Heart left ventricle (tissue), 16 donors: ENCODE data around the gene GPC6. TPM values are rescaled to one million over a fixed set of nuclear protein-coding genes. Genes with fewer than 3 reads are reported as not detected.

Source experiments
- ATAC-seq, 4 donors: fragments of 200-7000 bp; cut with Tn5 transposase; one replicate each; pipeline ENCODE4 v1.9.1; 2020 to 2022; ENCODE audit warnings: moderate library complexity in 4 of 4, mild to moderate bottlenecking in 3 of 4, moderate number of reproducible peaks in 1 of 4
- DNase-seq, 5 donors: peaks; one replicate each; pipeline ENCODE4 v3.0.0-alpha.2; 2020
- H3K27ac ChIP-seq, 12 donors: fragments of 200-600 bp; sonication (generic) in 4 of 12; one replicate each; pipeline versions ENCODE4 v1.5.0 to v1.8.0; 2016 to 2022; ENCODE audit warnings: mild to moderate bottlenecking in 2 of 12
- H3K27me3 ChIP-seq, 9 donors: fragments of 200-600 bp; sonication (generic) in 2 of 9; one replicate each; pipeline versions ENCODE4 v1.5.1 to v1.8.0; 2016 to 2022; ENCODE audit warnings: mild to moderate bottlenecking in 3 of 9
- H3K36me3 ChIP-seq, 9 donors: fragments of 200-600 bp; sonication (generic) in 2 of 9; one replicate each; pipeline versions ENCODE4 v1.5.0 to v1.8.0; 2018 to 2022; ENCODE audit warnings: mild to moderate bottlenecking in 2 of 9
- H3K4me1 ChIP-seq, 12 donors: fragments of 200-600 bp; sonication (generic) in 4 of 12; one replicate each; pipeline versions ENCODE4 v1.5.0 to v1.8.0; 2016 to 2022; ENCODE audit warnings: mild to moderate bottlenecking in 3 of 12
- H3K4me3 ChIP-seq, 12 donors: fragments of 200-600 bp; sonication (generic) in 4 of 12; one replicate each; pipeline versions ENCODE4 v1.5.0 to v1.8.0; 2017 to 2022; ENCODE audit warnings: mild to moderate bottlenecking in 9 of 12, moderate library complexity in 4 of 12
- H3K9me3 ChIP-seq, 12 donors: fragments of 200-600 bp; sonication (generic) in 4 of 12; one replicate each; pipeline versions ENCODE4 v1.5.0 to v1.8.0; 2016 to 2022; ENCODE audit warnings: mild to moderate bottlenecking in 1 of 12
- POLR2A ChIP-seq, 2 donors: fragments of 450-650 bp; IDR thresholded peaks; one replicate each; pipeline ENCODE4 v1.6.1; 2017; ENCODE audit warnings: antibody characterized with exemption in 2 of 2, mild to moderate bottlenecking in 2 of 2, moderate library complexity in 2 of 2
- WGBS, 4 donors: extraction: QIAGEN DNeasy Blood & Tissue Kit in 2 of 4; methylation state at CpG; one replicate each; pipeline versions ENCODE4 v1.1.5 to v1.1.7; 2013 to 2018; 5-methylcytosine and 5-hydroxymethylcytosine counted together
- intact Hi-C, 10 donors: fragments of 100-400 bp; cut with DNase I; formaldehyde crosslinking; loops; one replicate each; pipeline versions ENCODE4 v1.11.1 to v1.14.2; 2022
- polyA plus RNA-seq, 2 donors: library from polyadenylated mRNA; stranded (reverse); fragments of 200-250 nt; gene quantifications; one replicate each; pipeline ENCODE4 v1.2.3, GENCODE V29; 2013
- total RNA-seq, 9 donors: library from RNA; depleted of rRNA in 2 of 9; stranded (reverse); fragments of >200 nt in 2 of 9; fragmentation: NEBNext Ultra II Directional in 3 of 9; extraction: Animal tissue kit (Norgen Biotek cat#: 25700) in 3 of 9; gene quantifications; one replicate each; pipeline versions ENCODE4 v1.1.0 to v1.2.4, GENCODE V29; 2016 to 2023
- TF ChIP-seq, protein P1 (sequence below), 12 donors: fragments of 200-600 bp; sonication (generic) in 4 of 12; IDR thresholded peaks; one replicate each; pipeline versions ENCODE4 v1.5.0 to v1.8.0; 2018 to 2022; ENCODE audit warnings: antibody characterized with exemption in 12 of 12, mild to moderate bottlenecking in 5 of 12
- donor health status: ischemic (EF 13 %, LVEDD 7.1; RV severe dilation, severe dysfunction).
- donor health status: healthy with polysubstance abuse.
- donor health status: DM: no; HTN: yes; CAD: no.
- donor health status: DM: no; HTN: no; CAD: no.
- donor health status: ischemic (EF 25% LVEDD 6.9; RV normal size, moderate dysfunction).
- donor health status: ischemic (EF 25% LVEDD 5.7; RV mildly dilated, moderate dysfunction).
- donor health status: healthy.
- donor health status: DM: yes; HTN: yes; CAD: no.
- donor health status: ischemic (EF 35%, LVEDD 5.7; RV mildly dilated, moderate dysfunction).
- donor health status: nonischemic (EF 11% LVEDD 7.7; RV severe dilation, severe dysfunction).
- donor health status: DM: yes; HTN: yes; CAD: no.
- donor health status: PGD.
- donor health status: ischemic (EF 29% LVEDD 5.4; RV normal size, mild dysfunction).
- donor health status: nonischemic (EF 23%, LVEDD 6.1; RV moderate dilation, normal function).

GPC6 gene
- total and polyA plus RNA-seq, 11 donors = 0.08 to 6.2 (median 2.0) TPM

GRCh38 chr13:93649496-93649895 lies 422.9 kb downstream of the GPC6 start:
- no peak for TF ChIP-seq POLR2A (IDR thresholded peaks at IDR 0.05)
- TF ChIP-seq, protein P1, sequence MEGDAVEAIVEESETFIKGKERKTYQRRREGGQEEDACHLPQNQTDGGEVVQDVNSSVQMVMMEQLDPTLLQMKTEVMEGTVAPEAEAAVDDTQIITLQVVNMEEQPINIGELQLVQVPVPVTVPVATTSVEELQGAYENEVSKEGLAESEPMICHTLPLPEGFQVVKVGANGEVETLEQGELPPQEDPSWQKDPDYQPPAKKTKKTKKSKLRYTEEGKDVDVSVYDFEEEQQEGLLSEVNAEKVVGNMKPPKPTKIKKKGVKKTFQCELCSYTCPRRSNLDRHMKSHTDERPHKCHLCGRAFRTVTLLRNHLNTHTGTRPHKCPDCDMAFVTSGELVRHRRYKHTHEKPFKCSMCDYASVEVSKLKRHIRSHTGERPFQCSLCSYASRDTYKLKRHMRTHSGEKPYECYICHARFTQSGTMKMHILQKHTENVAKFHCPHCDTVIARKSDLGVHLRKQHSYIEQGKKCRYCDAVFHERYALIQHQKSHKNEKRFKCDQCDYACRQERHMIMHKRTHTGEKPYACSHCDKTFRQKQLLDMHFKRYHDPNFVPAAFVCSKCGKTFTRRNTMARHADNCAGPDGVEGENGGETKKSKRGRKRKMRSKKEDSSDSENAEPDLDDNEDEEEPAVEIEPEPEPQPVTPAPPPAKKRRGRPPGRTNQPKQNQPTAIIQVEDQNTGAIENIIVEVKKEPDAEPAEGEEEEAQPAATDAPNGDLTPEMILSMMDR (IDR thresholded peaks at IDR 0.05) = no peak
- peaks cover 0 to 3% (median 0%) of the 10 kb centered on the region in 12 donors for H3K9me3 ChIP-seq
- H3K36me3 ChIP-seq = no peaks in the 10 kb centered on the region
- DNase-seq (no peak), ATAC-seq (no peak)
- H3K4me3 ChIP-seq = no peak overlapping the region
- WGBS, 4 donors = 72 to 77% (median 74%) methylated on average over 2 of the region's 2 CpGs
- intact Hi-C loops = no loop called here
- no peaks in the 10 kb centered on the region for H3K4me1 ChIP-seq
- no peak overlapping the region for H3K27ac ChIP-seq
- H3K27me3 ChIP-seq = no peaks in the 10 kb centered on the region

GRCh38 chr13:93653776-93654175 lies 427.2 kb downstream of the GPC6 start:
- TF ChIP-seq, protein P1 (IDR thresholded peaks at IDR 0.05) = no peak
- no peak for TF ChIP-seq POLR2A (IDR thresholded peaks at IDR 0.05)
- intact Hi-C loops = no loop called here
- Histone ChIP-seq H3K36me3 (no peaks in the 10 kb centered on the region), H3K4me1 (no peaks in the 10 kb centered on the region), H3K27me3 (no peaks in the 10 kb centered on the region), H3K4me3 (no peak overlapping the region), H3K27ac (no peak overlapping the region), H3K9me3 (peaks cover 0 to 20% (median 0%) of the 10 kb centered on the region in 12 donors)
- DNase-seq (no peak), ATAC-seq (no peak)
- WGBS, 4 donors = 86 to 92% (median 88%) methylated on average over 3 of the region's 3 CpGs

DNA sequence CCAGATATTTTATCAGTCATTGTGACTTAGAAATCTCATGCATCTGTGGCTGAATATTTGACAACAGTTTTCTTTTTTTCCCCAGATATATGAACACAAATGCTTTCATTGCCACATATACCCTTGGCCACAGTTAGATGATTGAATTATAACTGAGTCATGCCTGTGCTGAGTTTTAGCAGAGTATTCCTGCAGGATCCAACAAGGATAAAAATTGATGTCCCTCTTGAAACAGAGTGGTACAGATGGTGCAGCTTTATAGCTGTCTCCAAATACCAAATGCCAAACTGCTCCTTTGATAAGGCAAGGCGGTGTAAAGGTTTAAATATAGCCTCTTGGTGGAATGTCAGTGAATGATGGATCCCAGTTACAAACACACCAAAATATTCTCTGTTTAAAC lies 428.5 kb downstream of the GPC6 start:
- intact Hi-C loops = no loop called here
- H3K9me3 ChIP-seq = peaks cover 0 to 30% (median 4%) of the 10 kb centered on the region in 12 donors

GRCh38 chr13:93660391-93661063 lies 433.9 kb downstream of the GPC6 start:
- no peak overlapping the region for H3K27ac ChIP-seq
- peaks cover 0 to 30% (median 4%) of the 10 kb centered on the region in 12 donors for H3K9me3 ChIP-seq
- intact Hi-C loops = no loop called here
- H3K36me3 ChIP-seq = no peaks in the 10 kb centered on the region
- no peaks in the 10 kb centered on the region for H3K4me1 ChIP-seq
- ATAC-seq (no peak), DNase-seq (no peak)
- no peak overlapping the region for H3K4me3 ChIP-seq
- H3K27me3 ChIP-seq = no peaks in the 10 kb centered on the region
- no peak for TF ChIP-seq POLR2A (IDR thresholded peaks at IDR 0.05)
- TF ChIP-seq, protein P1 (IDR thresholded peaks at IDR 0.05) = no peak

More for the DNA sequence above, 428.5 kb downstream of the GPC6 start:
- H3K36me3 ChIP-seq = no peaks in the 10 kb centered on the region
- no peak overlapping the region for H3K27ac ChIP-seq
- H3K27me3 ChIP-seq = no peaks in the 10 kb centered on the region
- H3K4me3 ChIP-seq = no peak overlapping the region
- ATAC-seq (no peak), DNase-seq (no peak)
- WGBS, 4 donors = 37 to 53% (median 48%) methylated on average over 1 of the region's 1 CpG
- TF ChIP-seq, protein P1 (IDR thresholded peaks at IDR 0.05) = no peak
- TF ChIP-seq POLR2A (IDR thresholded peaks at IDR 0.05) = no peak
- no peaks in the 10 kb centered on the region for H3K4me1 ChIP-seq
